NB4 (cell line): ENCODE results near the gene SASH1.

Source experiments
- POLR2A ChIP-seq: IDR thresholded peaks from 2 replicates; pipeline ENCODE4 v1.6.1; 2011; ENCODE audit warnings: mild to moderate bottlenecking; ENCODE audit not compliant: insufficient read length; ENCODE audit errors: extremely low read depth
- TF ChIP-seq, protein P1 (sequence below): IDR thresholded peaks from 2 replicates; pipeline ENCODE4 v1.6.1; 2011; ENCODE audit warnings: low read depth, low read length
- TF ChIP-seq, protein P2 (sequence below): IDR thresholded peaks from one replicate; pipeline ENCODE4 v1.5.1; 2012; ENCODE audit warnings: low read depth, low read length

DNA sequence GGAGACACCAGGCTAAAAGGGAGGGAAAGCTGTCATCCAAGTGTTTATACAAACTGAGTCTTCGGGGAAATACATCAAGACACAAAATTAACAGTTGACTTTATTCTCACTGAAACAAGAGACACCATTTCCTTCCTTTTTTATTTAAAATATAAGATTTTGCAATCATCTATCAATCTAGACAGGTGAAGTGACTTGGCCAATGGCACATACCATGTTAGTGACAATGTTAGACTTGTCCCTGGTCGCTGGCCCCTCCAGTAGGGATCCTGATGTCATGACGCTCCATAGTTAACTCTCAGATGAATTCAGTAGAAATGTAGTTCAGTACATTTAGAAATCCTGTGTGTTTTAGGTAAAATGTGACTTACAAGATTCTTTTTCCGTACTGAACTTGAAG is 2.9 kb downstream of the SASH1 start:
- TF ChIP-seq, protein P1, sequence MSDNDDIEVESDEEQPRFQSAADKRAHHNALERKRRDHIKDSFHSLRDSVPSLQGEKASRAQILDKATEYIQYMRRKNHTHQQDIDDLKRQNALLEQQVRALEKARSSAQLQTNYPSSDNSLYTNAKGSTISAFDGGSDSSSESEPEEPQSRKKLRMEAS, result no peak
- no peak for TF ChIP-seq POLR2A
- TF ChIP-seq, protein P2, sequence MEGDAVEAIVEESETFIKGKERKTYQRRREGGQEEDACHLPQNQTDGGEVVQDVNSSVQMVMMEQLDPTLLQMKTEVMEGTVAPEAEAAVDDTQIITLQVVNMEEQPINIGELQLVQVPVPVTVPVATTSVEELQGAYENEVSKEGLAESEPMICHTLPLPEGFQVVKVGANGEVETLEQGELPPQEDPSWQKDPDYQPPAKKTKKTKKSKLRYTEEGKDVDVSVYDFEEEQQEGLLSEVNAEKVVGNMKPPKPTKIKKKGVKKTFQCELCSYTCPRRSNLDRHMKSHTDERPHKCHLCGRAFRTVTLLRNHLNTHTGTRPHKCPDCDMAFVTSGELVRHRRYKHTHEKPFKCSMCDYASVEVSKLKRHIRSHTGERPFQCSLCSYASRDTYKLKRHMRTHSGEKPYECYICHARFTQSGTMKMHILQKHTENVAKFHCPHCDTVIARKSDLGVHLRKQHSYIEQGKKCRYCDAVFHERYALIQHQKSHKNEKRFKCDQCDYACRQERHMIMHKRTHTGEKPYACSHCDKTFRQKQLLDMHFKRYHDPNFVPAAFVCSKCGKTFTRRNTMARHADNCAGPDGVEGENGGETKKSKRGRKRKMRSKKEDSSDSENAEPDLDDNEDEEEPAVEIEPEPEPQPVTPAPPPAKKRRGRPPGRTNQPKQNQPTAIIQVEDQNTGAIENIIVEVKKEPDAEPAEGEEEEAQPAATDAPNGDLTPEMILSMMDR, result no peak
